HEK293 (cell line): Measurements from ENCODE around the gene RBMS1.

Experiments used
- ATF2 ChIP-seq: fragments of 450-650 bp; formaldehyde crosslinking; IDR thresholded peaks from 2 replicates; pipeline ENCODE4 v1.5.1; 2016; ENCODE audit warnings: missing biosample characterization, missing genetic modification characterization, low read depth
- CTCF ChIP-seq: fragments of 450-650 bp; formaldehyde crosslinking; IDR thresholded peaks from 2 replicates; pipeline ENCODE4 v1.5.1; 2016; ENCODE audit warnings: missing biosample characterization, missing genetic modification characterization
- GFI1B ChIP-seq: fragments of 450-650 bp; formaldehyde crosslinking; IDR thresholded peaks from 2 replicates; pipeline ENCODE4 v1.5.1; 2016; ENCODE audit warnings: missing biosample characterization, missing genetic modification characterization
- ZBTB10 ChIP-seq: fragments of 450-650 bp; formaldehyde crosslinking; IDR thresholded peaks from 2 replicates; pipeline ENCODE4 v1.5.1; 2016; ENCODE audit warnings: missing biosample characterization, missing genetic modification characterization
- ZBTB48 ChIP-seq: fragments of 450-650 bp; formaldehyde crosslinking; IDR thresholded peaks from 2 replicates; pipeline ENCODE4 v1.5.1; 2016; ENCODE audit warnings: missing biosample characterization, missing genetic modification characterization
- ZNF133 ChIP-seq: fragments of 450-650 bp; formaldehyde crosslinking; IDR thresholded peaks from 2 replicates; pipeline ENCODE4 v1.5.1; 2016; ENCODE audit warnings: missing biosample characterization, missing genetic modification characterization
- ZNF280C ChIP-seq: fragments of 450-650 bp; formaldehyde crosslinking; IDR thresholded peaks from 2 replicates; pipeline ENCODE4 v1.5.1; 2016; ENCODE audit warnings: missing biosample characterization, missing genetic modification characterization
- ZNF302 ChIP-seq: fragments of 450-650 bp; formaldehyde crosslinking; IDR thresholded peaks from 2 replicates; pipeline ENCODE4 v1.5.1; 2016; ENCODE audit warnings: missing biosample characterization, missing genetic modification characterization, low read depth
- ZNF513 ChIP-seq: fragments of 450-650 bp; IDR thresholded peaks from 2 replicates; pipeline ENCODE4 v1.5.1; 2018; ENCODE audit warnings: missing biosample characterization, missing genetic modification characterization

- no peak for TF ChIP-seq ZNF280C (tag by site-specific recombination)
- no peak for TF ChIP-seq CTCF (tag by site-specific recombination)
- TF ChIP-seq GFI1B = no peak
- TF ChIP-seq ZBTB48 (tag by site-specific recombination) = no peak
- TF ChIP-seq ZNF513 (tag by site-specific recombination) = no peak
- TF ChIP-seq ZNF133 (tag by site-specific recombination) = no peak
- TF ChIP-seq ZNF302 (tag by site-specific recombination) = no peak
- no peak for TF ChIP-seq ATF2 (tag by site-specific recombination)
- TF ChIP-seq ZBTB10 (tag by site-specific recombination) = no peak
Measured at GRCh38 chr2:160479269-160479668, 14.3 kb downstream of the RBMS1 start.
